ENCODE data around the gene MSI1.

Gene MSI1

DNA sequence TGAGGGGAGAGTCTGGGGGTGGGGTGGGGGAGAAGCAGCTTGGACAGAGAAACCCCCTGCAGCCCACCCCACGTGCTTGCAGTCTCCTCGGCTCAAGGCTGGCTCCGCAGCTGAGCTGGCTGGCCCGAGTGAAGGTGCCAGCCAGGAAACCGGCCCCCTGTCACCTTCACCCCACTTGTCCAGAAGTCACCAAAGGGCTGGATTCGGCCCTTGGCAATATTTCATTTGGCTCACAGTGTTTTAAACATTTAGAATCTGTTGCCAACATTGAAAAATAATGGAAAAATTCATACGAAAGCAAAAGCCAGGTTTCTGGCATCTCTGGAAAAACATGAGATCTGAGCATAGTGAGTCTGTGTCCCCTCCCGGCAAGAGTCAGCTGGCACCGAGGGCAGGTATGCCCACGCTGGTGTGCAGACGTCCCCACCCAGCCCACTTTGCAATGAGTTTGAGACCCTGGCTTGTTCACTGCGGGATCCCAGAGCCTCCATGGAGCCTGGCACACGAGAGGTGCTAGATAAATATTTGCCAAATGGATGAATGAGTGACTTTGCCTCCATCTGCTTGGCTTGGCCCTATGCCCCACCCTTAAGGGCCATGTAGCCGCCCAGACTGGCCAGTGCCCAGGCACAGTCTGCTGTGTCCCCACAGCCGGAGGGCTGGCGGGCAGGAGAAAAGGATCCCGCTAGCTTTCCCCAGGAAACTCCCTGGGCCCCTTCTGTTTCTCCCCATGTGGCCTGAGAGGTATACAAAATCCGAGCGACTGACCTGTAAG is 18.2 kb downstream of the MSI1 start:
- peaks cover 13% of the 10 kb centered on the region for H3K27me3 ChIP-seq
- no peak overlapping the region for H3K27ac ChIP-seq
- no peaks in the 10 kb centered on the region for H3K36me3 ChIP-seq
- no peak overlapping the region for H3K4me3 ChIP-seq (ENCODE audit: low read depth in 1 of 2, low read length in 1 of 2)
- no peaks in the 10 kb centered on the region for H3K9me3 ChIP-seq
- no peaks in the 10 kb centered on the region for H3K4me1 ChIP-seq (ENCODE audit: control insufficient read depth in 1 of 2, insufficient read depth in 1 of 2, low read depth in 1 of 2, low read length in 1 of 2)
- TF ChIP-seq, protein P1, sequence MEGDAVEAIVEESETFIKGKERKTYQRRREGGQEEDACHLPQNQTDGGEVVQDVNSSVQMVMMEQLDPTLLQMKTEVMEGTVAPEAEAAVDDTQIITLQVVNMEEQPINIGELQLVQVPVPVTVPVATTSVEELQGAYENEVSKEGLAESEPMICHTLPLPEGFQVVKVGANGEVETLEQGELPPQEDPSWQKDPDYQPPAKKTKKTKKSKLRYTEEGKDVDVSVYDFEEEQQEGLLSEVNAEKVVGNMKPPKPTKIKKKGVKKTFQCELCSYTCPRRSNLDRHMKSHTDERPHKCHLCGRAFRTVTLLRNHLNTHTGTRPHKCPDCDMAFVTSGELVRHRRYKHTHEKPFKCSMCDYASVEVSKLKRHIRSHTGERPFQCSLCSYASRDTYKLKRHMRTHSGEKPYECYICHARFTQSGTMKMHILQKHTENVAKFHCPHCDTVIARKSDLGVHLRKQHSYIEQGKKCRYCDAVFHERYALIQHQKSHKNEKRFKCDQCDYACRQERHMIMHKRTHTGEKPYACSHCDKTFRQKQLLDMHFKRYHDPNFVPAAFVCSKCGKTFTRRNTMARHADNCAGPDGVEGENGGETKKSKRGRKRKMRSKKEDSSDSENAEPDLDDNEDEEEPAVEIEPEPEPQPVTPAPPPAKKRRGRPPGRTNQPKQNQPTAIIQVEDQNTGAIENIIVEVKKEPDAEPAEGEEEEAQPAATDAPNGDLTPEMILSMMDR (IDR thresholded peaks at IDR 0.05), result no peak

DNA sequence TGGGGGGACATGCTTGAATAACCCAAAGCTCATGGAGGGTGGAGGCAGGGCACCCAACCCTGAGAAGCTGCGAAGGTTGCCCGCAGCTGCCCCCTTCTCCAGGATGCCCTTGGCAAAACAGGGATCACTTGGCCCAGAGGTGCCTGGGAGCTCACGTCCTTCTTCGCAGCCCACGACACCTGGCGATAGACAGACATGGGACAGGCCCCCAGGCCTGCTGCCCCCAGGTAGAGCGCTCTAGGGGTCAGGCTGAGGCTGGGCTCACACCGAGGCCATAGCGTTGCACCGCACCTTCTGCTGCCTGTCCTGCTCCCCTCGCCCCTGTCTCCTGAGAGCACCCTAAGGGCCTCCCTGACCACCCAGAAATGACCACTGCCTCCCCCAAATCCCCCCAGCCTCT is 21.2 kb downstream of the MSI1 start:
- H3K27me3 ChIP-seq, result peaks cover 13% of the 10 kb centered on the region
- TF ChIP-seq, protein P1 (IDR thresholded peaks at IDR 0.05), result no peak
- H3K36me3 ChIP-seq, result no peaks in the 10 kb centered on the region
- H3K27ac ChIP-seq, result no peak overlapping the region
- H3K4me3 ChIP-seq (ENCODE audit: low read depth in 1 of 2, low read length in 1 of 2), result no peak overlapping the region
- no peaks in the 10 kb centered on the region for H3K4me1 ChIP-seq (ENCODE audit: control insufficient read depth in 1 of 2, insufficient read depth in 1 of 2, low read depth in 1 of 2, low read length in 1 of 2)
- no peaks in the 10 kb centered on the region for H3K9me3 ChIP-seq

DNA sequence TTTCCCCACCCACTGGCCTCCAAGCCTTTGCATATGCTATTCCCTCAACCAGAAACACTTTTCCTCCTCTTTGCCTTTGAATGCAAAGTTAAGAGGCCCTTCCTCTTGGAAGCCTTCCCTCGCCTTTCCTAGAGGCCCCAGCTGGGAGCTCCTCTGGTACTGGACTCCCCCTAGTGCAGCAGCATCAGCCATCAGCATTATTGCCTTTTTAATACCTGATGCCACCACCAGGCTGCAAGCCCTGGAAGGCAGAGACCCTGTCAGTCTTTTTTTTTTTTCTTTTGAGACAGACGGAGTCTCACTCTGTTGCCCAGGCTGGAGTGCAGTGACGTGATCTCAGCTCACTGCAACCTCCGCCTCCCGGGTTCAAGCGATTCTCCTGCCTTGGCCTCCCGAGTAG is 22.3 kb downstream of the MSI1 start:
- Histone ChIP-seq H3K9me3 (no peaks in the 10 kb centered on the region), H3K27me3 (peaks cover 13% of the 10 kb centered on the region), H3K27ac (no peak overlapping the region), H3K4me1 (ENCODE audit: control insufficient read depth in 1 of 2, insufficient read depth in 1 of 2, low read depth in 1 of 2, low read length in 1 of 2) (no peaks in the 10 kb centered on the region), H3K4me3 (ENCODE audit: low read depth in 1 of 2, low read length in 1 of 2) (no peak overlapping the region), H3K36me3 (no peaks in the 10 kb centered on the region)
- TF ChIP-seq, protein P1 (IDR thresholded peaks at IDR 0.05), result no peak

DNA sequence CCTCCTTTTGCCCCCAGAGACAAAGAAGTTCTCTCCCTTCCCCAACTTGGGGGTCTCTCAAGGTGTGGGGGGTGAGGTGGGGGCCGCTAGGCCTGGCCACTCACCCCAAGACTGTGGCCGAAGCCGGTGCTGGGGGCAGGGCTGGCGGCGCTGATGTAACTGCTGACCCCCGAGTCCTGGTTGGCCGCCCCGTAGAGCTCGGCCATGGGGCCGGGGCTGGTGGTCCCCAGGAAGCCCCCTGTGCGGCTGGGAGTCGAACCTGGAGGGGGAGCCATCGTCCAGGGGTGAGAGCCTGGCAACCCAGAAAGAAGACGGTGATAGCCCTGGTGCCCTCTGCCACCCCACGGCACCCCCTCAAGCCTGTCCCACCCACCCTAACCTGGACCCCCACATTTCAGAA is 22.9 kb downstream of the MSI1 start:
- H3K9me3 ChIP-seq, result no peaks in the 10 kb centered on the region
- H3K4me3 ChIP-seq (ENCODE audit: low read depth in 1 of 2, low read length in 1 of 2), result no peak overlapping the region
- no peak overlapping the region for H3K27ac ChIP-seq
- peaks cover 10% of the 10 kb centered on the region for H3K27me3 ChIP-seq
- TF ChIP-seq, protein P1 (IDR thresholded peaks at IDR 0.05), result no peak
- no peaks in the 10 kb centered on the region for H3K36me3 ChIP-seq
- no peaks in the 10 kb centered on the region for H3K4me1 ChIP-seq (ENCODE audit: control insufficient read depth in 1 of 2, insufficient read depth in 1 of 2, low read depth in 1 of 2, low read length in 1 of 2)

DNA sequence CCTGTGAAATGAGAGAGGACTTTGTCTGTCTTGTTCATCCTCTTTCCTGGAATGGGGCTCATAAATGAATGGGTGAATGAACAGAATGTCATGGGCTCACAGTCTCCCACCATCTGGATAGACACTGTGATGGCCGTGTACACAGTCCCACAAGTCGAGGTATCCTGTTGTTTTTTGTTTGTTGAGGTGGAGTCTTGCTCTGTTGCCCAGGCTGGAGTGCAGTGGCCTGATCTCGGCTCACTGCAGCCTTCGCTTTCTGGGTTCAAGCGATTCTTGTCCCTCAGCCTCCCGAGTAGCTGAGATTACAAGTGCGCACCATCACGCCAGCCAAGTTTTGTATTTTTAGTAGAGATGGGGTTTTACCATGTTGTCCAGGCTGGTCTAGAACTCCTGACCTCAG is 25.3 kb downstream of the MSI1 start:
- Histone ChIP-seq H3K4me3 (ENCODE audit: low read depth in 1 of 2, low read length in 1 of 2) (no peak overlapping the region), H3K36me3 (no peaks in the 10 kb centered on the region), H3K27me3 (no peaks in the 10 kb centered on the region), H3K9me3 (no peaks in the 10 kb centered on the region), H3K27ac (no peak overlapping the region), H3K4me1 (ENCODE audit: control insufficient read depth in 1 of 2, insufficient read depth in 1 of 2, low read depth in 1 of 2, low read length in 1 of 2) (no peaks in the 10 kb centered on the region)
- TF ChIP-seq, protein P1 (IDR thresholded peaks at IDR 0.05), result no peak
